ENCODE measurements around the gene RNF144A.
A peak's percentile ranks its signal among the peaks of the same experiment; 100 is the strongest.

The RNF144A gene

GRCh38 chr2:7035884-7036283 is 118.7 kb downstream of the RNF144A start:
- Histone ChIP-seq H2AFZ (ENCODE audit: low read length) (no peak overlapping the region), H3K27ac (ENCODE audit: low read length) (no peak overlapping the region), H3K27me3 (replicated peaks; ENCODE audit: insufficient read depth, low read length) (no peaks in the 10 kb centered on the region), H3K9me3 (replicated peaks; ENCODE audit: insufficient read depth, low read length) (no peaks in the 10 kb centered on the region), H3F3A (ENCODE audit: insufficient read depth, low read length) (no peaks in the 10 kb centered on the region), H3K4me1 (ENCODE audit: low read length) (no peaks in the 10 kb centered on the region), H3K79me2 (ENCODE audit: low read length) (no peaks in the 10 kb centered on the region), H3K9me2 (replicated peaks; ENCODE audit: insufficient read depth, low read length) (no peaks in the 10 kb centered on the region), H3K9ac (ENCODE audit: low read length) (no peak overlapping the region), H4K20me1 (ENCODE audit: insufficient read depth, low read length) (no peaks in the 10 kb centered on the region), H3K4me2 (ENCODE audit: low read depth, low read length) (no peak overlapping the region), H3K36me3 (replicated peaks; ENCODE audit: insufficient read depth, low read length) (no peaks in the 10 kb centered on the region), H3K4me3 (ENCODE audit: low read length) (no peak overlapping the region)
- TF ChIP-seq EZH2 (optimal IDR thresholded peaks at IDR 0.05; ENCODE audit: low read depth, low read length) (no peak), EZH2phosphoT487 (IDR thresholded peaks at IDR 0.05; ENCODE audit: low read length) (no peak)
- TF ChIP-seq, protein P1, sequence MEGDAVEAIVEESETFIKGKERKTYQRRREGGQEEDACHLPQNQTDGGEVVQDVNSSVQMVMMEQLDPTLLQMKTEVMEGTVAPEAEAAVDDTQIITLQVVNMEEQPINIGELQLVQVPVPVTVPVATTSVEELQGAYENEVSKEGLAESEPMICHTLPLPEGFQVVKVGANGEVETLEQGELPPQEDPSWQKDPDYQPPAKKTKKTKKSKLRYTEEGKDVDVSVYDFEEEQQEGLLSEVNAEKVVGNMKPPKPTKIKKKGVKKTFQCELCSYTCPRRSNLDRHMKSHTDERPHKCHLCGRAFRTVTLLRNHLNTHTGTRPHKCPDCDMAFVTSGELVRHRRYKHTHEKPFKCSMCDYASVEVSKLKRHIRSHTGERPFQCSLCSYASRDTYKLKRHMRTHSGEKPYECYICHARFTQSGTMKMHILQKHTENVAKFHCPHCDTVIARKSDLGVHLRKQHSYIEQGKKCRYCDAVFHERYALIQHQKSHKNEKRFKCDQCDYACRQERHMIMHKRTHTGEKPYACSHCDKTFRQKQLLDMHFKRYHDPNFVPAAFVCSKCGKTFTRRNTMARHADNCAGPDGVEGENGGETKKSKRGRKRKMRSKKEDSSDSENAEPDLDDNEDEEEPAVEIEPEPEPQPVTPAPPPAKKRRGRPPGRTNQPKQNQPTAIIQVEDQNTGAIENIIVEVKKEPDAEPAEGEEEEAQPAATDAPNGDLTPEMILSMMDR (IDR thresholded peaks at IDR 0.05; ENCODE audit: low read length), result no peak
- DNase-seq, result no peak

- Histone ChIP-seq H3K9ac (ENCODE audit: low read length) (no peak overlapping the region), H2AFZ (ENCODE audit: low read length) (no peak overlapping the region), H3K27ac (ENCODE audit: low read length) (no peak overlapping the region), H3K27me3 (replicated peaks; ENCODE audit: insufficient read depth, low read length) (no peaks in the 10 kb centered on the region), H3F3A (ENCODE audit: insufficient read depth, low read length) (no peaks in the 10 kb centered on the region), H3K9me3 (replicated peaks; ENCODE audit: insufficient read depth, low read length) (no peaks in the 10 kb centered on the region), H4K20me1 (ENCODE audit: insufficient read depth, low read length) (no peaks in the 10 kb centered on the region), H3K9me2 (replicated peaks; ENCODE audit: insufficient read depth, low read length) (no peaks in the 10 kb centered on the region), H3K4me1 (ENCODE audit: low read length) (no peaks in the 10 kb centered on the region), H3K36me3 (replicated peaks; ENCODE audit: insufficient read depth, low read length) (no peaks in the 10 kb centered on the region), H3K4me3 (ENCODE audit: low read length) (no peak overlapping the region), H3K79me2 (ENCODE audit: low read length) (no peaks in the 10 kb centered on the region), H3K4me2 (ENCODE audit: low read depth, low read length) (no peak overlapping the region)
- peak; percentile 21 for DNase-seq
- TF ChIP-seq, protein P1 (IDR thresholded peaks at IDR 0.05; ENCODE audit: low read length), result peak; percentile 69
- TF ChIP-seq EZH2 (optimal IDR thresholded peaks at IDR 0.05; ENCODE audit: low read depth, low read length), result no peak
- TF ChIP-seq EZH2phosphoT487 (IDR thresholded peaks at IDR 0.05; ENCODE audit: low read length), result no peak
Measured at GRCh38 chr2:7037340-7038333, 120.4 kb downstream of the RNF144A start.

GRCh38 chr2:7040547-7040946 is 123.3 kb downstream of the RNF144A start:
- H4K20me1 ChIP-seq (ENCODE audit: insufficient read depth, low read length), result no peaks in the 10 kb centered on the region
- TF ChIP-seq EZH2 (optimal IDR thresholded peaks at IDR 0.05; ENCODE audit: low read depth, low read length) (no peak), EZH2phosphoT487 (IDR thresholded peaks at IDR 0.05; ENCODE audit: low read length) (no peak)
- TF ChIP-seq, protein P1 (IDR thresholded peaks at IDR 0.05; ENCODE audit: low read length), result no peak
- no peaks in the 10 kb centered on the region for H3K27me3 ChIP-seq (replicated peaks; ENCODE audit: insufficient read depth, low read length)
- H3K9me3 ChIP-seq (replicated peaks; ENCODE audit: insufficient read depth, low read length), result no peaks in the 10 kb centered on the region
- no peaks in the 10 kb centered on the region for H3F3A ChIP-seq (ENCODE audit: insufficient read depth, low read length)
- no peak overlapping the region for H3K27ac ChIP-seq (ENCODE audit: low read length)
- H3K4me2 ChIP-seq (ENCODE audit: low read depth, low read length), result no peak overlapping the region
- H2AFZ ChIP-seq (ENCODE audit: low read length), result no peak overlapping the region
- no peak overlapping the region for H3K4me3 ChIP-seq (ENCODE audit: low read length)
- H3K36me3 ChIP-seq (replicated peaks; ENCODE audit: insufficient read depth, low read length), result no peaks in the 10 kb centered on the region
- no peaks in the 10 kb centered on the region for H3K9me2 ChIP-seq (replicated peaks; ENCODE audit: insufficient read depth, low read length)
- H3K79me2 ChIP-seq (ENCODE audit: low read length), result no peaks in the 10 kb centered on the region
- no peak for DNase-seq
- H3K9ac ChIP-seq (ENCODE audit: low read length), result no peak overlapping the region
- no peaks in the 10 kb centered on the region for H3K4me1 ChIP-seq (ENCODE audit: low read length)

Data from MM.1S (cell line).